ENCODE measurements around the gene CHD6. TPM values are rescaled to one million over a fixed set of nuclear protein-coding genes. Genes with fewer than 3 reads are reported as not detected.

Gene CHD6
- total RNA-seq, 1 experiment from 2014 or later = 98.5 TPM

GRCh38 chr20:41380551-41381193, 237.5 kb downstream of the CHD6 start:
- DNase-seq = no peak
- BruUV-seq (replicated peaks) = no TSS peak
- Mint-ChIP-seq H3K27me3 (ENCODE audit: unreplicated experiment) (peaks cover 89% of the 10 kb centered on the region), H3K27ac (ENCODE audit: unreplicated experiment) (no peak overlapping the region), H3K36me3 (ENCODE audit: insufficient read depth, unreplicated experiment) (no peaks in the 10 kb centered on the region), H3K9me3 (ENCODE audit: low read depth, unreplicated experiment) (no peaks in the 10 kb centered on the region), H3K4me1 (ENCODE audit: low read depth, unreplicated experiment) (no peaks in the 10 kb centered on the region), H3K4me3 (ENCODE audit: low read depth, unreplicated experiment) (no peak overlapping the region)
- TF ChIP-seq CTCF (IDR thresholded peaks at IDR 0.05; ENCODE audit: unreplicated experiment) = no peak
- CTCF ChIA-PET = interaction anchor here (0.7 to 2.0 kb wide), 2 partner anchors 40 to 663 kb away, joined by 3 to 7 read pairs; partner anchors contain the start of gene LPIN3
- intact Hi-C loops (cut with micrococcal nuclease; ENCODE audit: unreplicated experiment) = no loop called here

GRCh38 chr20:41379551-41379950, 238.6 kb downstream of the CHD6 start:
- CTCF ChIA-PET = interaction anchor here (2.0 kb wide), 1 partner anchor 39 kb away, joined by 7 read pairs; the partner anchor contains the start of gene LPIN3
- no peak for DNase-seq
- Mint-ChIP-seq H3K9me3 (ENCODE audit: low read depth, unreplicated experiment) (no peaks in the 10 kb centered on the region), H3K4me1 (ENCODE audit: low read depth, unreplicated experiment) (no peaks in the 10 kb centered on the region), H3K4me3 (ENCODE audit: low read depth, unreplicated experiment) (no peak overlapping the region), H3K36me3 (ENCODE audit: insufficient read depth, unreplicated experiment) (no peaks in the 10 kb centered on the region), H3K27ac (ENCODE audit: unreplicated experiment) (no peak overlapping the region), H3K27me3 (ENCODE audit: unreplicated experiment) (peaks cover 92% of the 10 kb centered on the region)
- no TSS peak for BruUV-seq (replicated peaks)
- no peak for TF ChIP-seq CTCF (IDR thresholded peaks at IDR 0.05; ENCODE audit: unreplicated experiment)
- intact Hi-C loops (cut with micrococcal nuclease; ENCODE audit: unreplicated experiment) = no loop called here

- Mint-ChIP-seq H3K27me3 (ENCODE audit: unreplicated experiment) (peaks cover 92% of the 10 kb centered on the region), H3K4me1 (ENCODE audit: low read depth, unreplicated experiment) (peaks cover 7% of the 10 kb centered on the region), H3K4me3 (ENCODE audit: low read depth, unreplicated experiment) (no peak overlapping the region), H3K9me3 (ENCODE audit: low read depth, unreplicated experiment) (no peaks in the 10 kb centered on the region), H3K27ac (ENCODE audit: unreplicated experiment) (no peak overlapping the region), H3K36me3 (ENCODE audit: insufficient read depth, unreplicated experiment) (no peaks in the 10 kb centered on the region)
- DNase-seq = no peak
- BruUV-seq (replicated peaks) = no TSS peak
- TF ChIP-seq CTCF (IDR thresholded peaks at IDR 0.05; ENCODE audit: unreplicated experiment) = no peak
- CTCF ChIA-PET = no interaction called here
- intact Hi-C loops (cut with micrococcal nuclease; ENCODE audit: unreplicated experiment) = no loop called here
Observed at GRCh38 chr20:41377275-41377674, 240.9 kb downstream of the CHD6 start.

GRCh38 chr20:41376349-41376748, 241.8 kb downstream of the CHD6 start:
- H3K27me3 Mint-ChIP-seq (ENCODE audit: unreplicated experiment) = peaks cover 100% of the 10 kb centered on the region
- BruUV-seq (replicated peaks) = no TSS peak
- no peak overlapping the region for H3K4me3 Mint-ChIP-seq (ENCODE audit: low read depth, unreplicated experiment)
- TF ChIP-seq CTCF (IDR thresholded peaks at IDR 0.05; ENCODE audit: unreplicated experiment) = no peak
- no peak overlapping the region for H3K27ac Mint-ChIP-seq (ENCODE audit: unreplicated experiment)
- H3K4me1 Mint-ChIP-seq (ENCODE audit: low read depth, unreplicated experiment) = peaks cover 7% of the 10 kb centered on the region
- no peaks in the 10 kb centered on the region for H3K9me3 Mint-ChIP-seq (ENCODE audit: low read depth, unreplicated experiment)
- H3K36me3 Mint-ChIP-seq (ENCODE audit: insufficient read depth, unreplicated experiment) = no peaks in the 10 kb centered on the region
- CTCF ChIA-PET = no interaction called here
- DNase-seq = no peak
- intact Hi-C loops (cut with micrococcal nuclease; ENCODE audit: unreplicated experiment) = no loop called here

Measured in Calu3 (cell line).